Activated CD8-positive, alpha-beta memory T cell treated with anti-CD3 and anti-CD28 coated beads, Interleukin-2, amount 50 U/mL, for 48 hours (primary cell): Measurements from ENCODE around the gene IQCN.

Experiments
- DNase-seq: peaks from one replicate; pipeline ENCODE4 v3.0.0-alpha.2; 2020

The IQCN gene

GRCh38 chr19:18304458-18305310 lies 30.4 kb upstream of the IQCN start:
- peak; percentile 91 for DNase-seq

GRCh38 chr19:18304208-18304457 lies 29.9 kb upstream of the IQCN start:
- DNase-seq: peak; percentile 74

- no peak for DNase-seq
Observed at GRCh38 chr19:18301718-18302111, 27.5 kb upstream of the IQCN start.

- no peak for DNase-seq
Observed at GRCh38 chr19:18300930-18301717, 26.9 kb upstream of the IQCN start.

- DNase-seq: no peak
Observed at GRCh38 chr19:18299654-18300053, 25.4 kb upstream of the IQCN start.

GRCh38 chr19:18298601-18299000 lies 24.3 kb upstream of the IQCN start:
- no peak for DNase-seq

GRCh38 chr19:18297308-18297707 lies 23.1 kb upstream of the IQCN start:
- DNase-seq: no peak

- no peak for DNase-seq
Observed at GRCh38 chr19:18295034-18295451, 20.8 kb upstream of the IQCN start.

GRCh38 chr19:18294467-18294864 lies 20.2 kb upstream of the IQCN start:
- peak; percentile 93 for DNase-seq

- no peak for DNase-seq
Observed at GRCh38 chr19:18293642-18294466, 19.6 kb upstream of the IQCN start.

GRCh38 chr19:18292810-18293641 lies 18.8 kb upstream of the IQCN start:
- peak; percentile 83 for DNase-seq

- peak; percentile 72 for DNase-seq
Observed at GRCh38 chr19:18292462-18292809, 18.2 kb upstream of the IQCN start.

- peak; percentile 93 for DNase-seq
Observed at GRCh38 chr19:18291590-18292461, 17.6 kb upstream of the IQCN start.

- DNase-seq: no peak
Observed at GRCh38 chr19:18291019-18291524, 16.8 kb upstream of the IQCN start.

GRCh38 chr19:18290302-18291018 lies 16.2 kb upstream of the IQCN start:
- peak; percentile 95 for DNase-seq

- no peak for DNase-seq
Observed at GRCh38 chr19:18289471-18290301, 15.4 kb upstream of the IQCN start.

GRCh38 chr19:18287836-18288772 lies 13.9 kb upstream of the IQCN start:
- DNase-seq: no peak

GRCh38 chr19:18286973-18287635 lies 12.9 kb upstream of the IQCN start:
- DNase-seq: no peak
